ENCODE data around the gene FLNA. TPM values are rescaled to one million over a fixed set of nuclear protein-coding genes. Genes with fewer than 3 reads are reported as not detected.

FLNA gene
- total and polyA plus RNA-seq, 10 of the 15 experiments (the other 5 are each of a cell fraction or from before 2014, with no cell fraction given) = 5.1 to 643 (median 171) TPM

GRCh38 chrX:154376774-154377173, 2.3 kb upstream of the FLNA start:
- ChIA-PET CTCF (no interaction called here), POLR2A (interaction anchor here (1.2 kb wide), 1 partner anchor 23 kb away, joined by 3 read pairs; no protein-coding TSS in a partner anchor), RAD21 (ENCODE audit: unreplicated experiment) (no interaction called here), SMC1A (ENCODE audit: uncharacterized antibody, unreplicated experiment) (no interaction called here)
- no peak overlapping the region for H3K4me2 ChIP-seq (ENCODE audit: control insufficient read depth, insufficient read depth)
- no peak overlapping the region for H2AFZ ChIP-seq (ENCODE audit: control insufficient read depth, low read depth, low read length)
- H3K36me3 ChIP-seq (ENCODE audit: control insufficient read depth in 2 of 2, insufficient read depth in 2 of 2, low read length in 1 of 2) = no peaks in the 10 kb centered on the region; a peak in 1 of 4 replicates
- no peak overlapping the region for H3K4me3 ChIP-seq
- WGBS (ENCODE audit: insufficient coverage, insufficient replicate concordance, low lambda C conversion rate, missing lambda C conversion rate) = 48% methylated on average over 3 of the region's 3 CpGs
- no peaks in the 10 kb centered on the region; the same call in 2 of the 3 replicates for H3K9me3 ChIP-seq (replicated peaks; ENCODE audit: control insufficient read depth, insufficient read depth, low read length)
- FAIRE-seq (no peak), ATAC-seq (no peak), DNase-seq (ENCODE audit: low read depth, low spot score) (no peak)
- no peaks in the 10 kb centered on the region for H3K27me3 ChIP-seq (replicated peaks in 1 of 2; ENCODE audit: control insufficient read depth in 2 of 2, insufficient read depth in 2 of 2, low read length in 1 of 2)
- H3K9ac ChIP-seq (ENCODE audit: control insufficient read depth, insufficient read depth, low read length) = no peak overlapping the region
- no TSS peak for BruUV-seq (replicated peaks)
- peaks cover 11% of the 10 kb centered on the region for H3K4me1 ChIP-seq (ENCODE audit: control insufficient read depth, insufficient read depth, low read length)
- H3K79me2 ChIP-seq (ENCODE audit: control insufficient read depth, insufficient read depth, low read length) = peaks cover 16% of the 10 kb centered on the region
- intact Hi-C loops (cut with micrococcal nuclease; ENCODE audit: unreplicated experiment) (loop anchor here (10.0 kb wide), 1 partner anchor 48 kb away; the partner anchor contains the start of gene ATP6AP1), in situ Hi-C loops (cut with MboI) (loop anchor here (5.0 kb wide), 1 partner anchor 161 kb away; no protein-coding TSS in a partner anchor)
- H3K27ac ChIP-seq (ENCODE audit: control insufficient read depth, insufficient read depth) = no peak overlapping the region
- no peaks in the 10 kb centered on the region for H4K20me1 ChIP-seq (ENCODE audit: control insufficient read depth, insufficient read depth)
- TF ChIP-seq ZSCAN29 (IDR thresholded peaks at IDR 0.05) (no peak), PBX3 (IDR thresholded peaks at IDR 0.05; ENCODE audit: insufficient replicate concordance, low read depth, low read length) (no peak), ZNF592 (IDR thresholded peaks at IDR 0.05) (no peak), SREBF2 (IDR thresholded peaks at IDR 0.05; ENCODE audit: low read length) (no peak), ZNF24 (IDR thresholded peaks at IDR 0.05) (no peak), NR2C1 (IDR thresholded peaks at IDR 0.05) (no peak), SIX5 (IDR thresholded peaks at IDR 0.05; ENCODE audit: low read depth, low read length, severe bottlenecking) (no peak), POU2F2 (IDR thresholded peaks at IDR 0.05; ENCODE audit: borderline replicate concordance, low read depth, low read length) (no peak), ETV6 (conservative IDR thresholded peaks at IDR 0.05 in 1 of 2, IDR thresholded peaks at IDR 0.05 in 1 of 2; ENCODE audit: borderline replicate concordance in 1 of 2, low read depth in 1 of 2) (no peak), SUPT20H (IDR thresholded peaks at IDR 0.05; ENCODE audit: borderline replicate concordance, control insufficient read depth, low read depth, low read length) (no peak), MTA2 (IDR thresholded peaks at IDR 0.05; ENCODE audit: low read depth) (no peak), FOXK2 (IDR thresholded peaks at IDR 0.05) (no peak), MYB (IDR thresholded peaks at IDR 0.05; ENCODE audit: borderline replicate concordance, low read depth, low read length) (no peak), ZBTB4 (CRISPR knock-in tag; IDR thresholded peaks at IDR 0.05) (no peak), ZNF384 (IDR thresholded peaks at IDR 0.05; ENCODE audit: borderline replicate concordance, low read depth, low read length) (no peak), RUNX3 (IDR thresholded peaks at IDR 0.05; ENCODE audit: low read length) (no peak), ZBED1 (IDR thresholded peaks at IDR 0.05; ENCODE audit: borderline replicate concordance) (no peak)

Measured in GM12878 (cell line).